Activated CD4-positive, alpha-beta memory T cell treated with anti-CD3 and anti-CD28 coated beads for 36 hours (primary cell): ENCODE measurements around the gene ANKMY1. TPM values are rescaled to one million over a fixed set of nuclear protein-coding genes. Genes with fewer than 3 reads are reported as not detected.
A peak's percentile ranks its signal among the peaks of the same experiment; 100 is the strongest.

Source experiments
- CTCF ChIA-PET: fragments of 350-600 bp; sonication (Branson Sonifier 250); formaldehyde crosslinking; loops from one replicate; lab custom pipeline; 2021; ENCODE audit warnings: antibody characterized with exemption, inconsistent platforms; lab: Charles Lee
- POLR2A ChIA-PET: fragments of 350-600 bp; sonication (Branson Sonifier 250); formaldehyde crosslinking; loops from one replicate; lab custom pipeline; 2021; ENCODE audit warnings: antibody characterized with exemption; lab: Charles Lee
- DNase-seq: peaks from one replicate; pipeline ENCODE4 v3.0.0-alpha.2; 2020
- H3K27ac Mint-ChIP-seq: one replicate; pipeline ENCODE4 v1.8.0; 2021; ENCODE audit warnings: mixed read lengths
- H3K27me3 Mint-ChIP-seq: one replicate; pipeline ENCODE4 v1.8.0; 2021; ENCODE audit warnings: mixed read lengths
- H3K36me3 Mint-ChIP-seq: one replicate; pipeline ENCODE4 v1.8.0; 2021; ENCODE audit warnings: mixed read lengths
- H3K4me1 Mint-ChIP-seq: one replicate; pipeline ENCODE4 v1.8.0; 2021; ENCODE audit warnings: low read depth, mixed read lengths
- H3K4me3 Mint-ChIP-seq: one replicate; pipeline ENCODE4 v1.8.0; 2021; ENCODE audit warnings: mild to moderate bottlenecking, mixed read lengths
- H3K9me3 Mint-ChIP-seq: one replicate; pipeline ENCODE4 v1.8.0; 2021; ENCODE audit warnings: mixed read lengths
- intact Hi-C: fragments of 100-400 bp; cut with micrococcal nuclease; formaldehyde crosslinking; loops from one replicate; pipeline ENCODE4 v1.15.1; 2023
- total RNA-seq, 2 experiments: library from RNA; stranded (reverse); gene quantifications; one replicate each; pipeline ENCODE4 v1.2.3, GENCODE V29; 2021

ANKMY1 gene
- total RNA-seq, 2 experiments from 2014 or later = 18.4 to 19.1 TPM

DNA sequence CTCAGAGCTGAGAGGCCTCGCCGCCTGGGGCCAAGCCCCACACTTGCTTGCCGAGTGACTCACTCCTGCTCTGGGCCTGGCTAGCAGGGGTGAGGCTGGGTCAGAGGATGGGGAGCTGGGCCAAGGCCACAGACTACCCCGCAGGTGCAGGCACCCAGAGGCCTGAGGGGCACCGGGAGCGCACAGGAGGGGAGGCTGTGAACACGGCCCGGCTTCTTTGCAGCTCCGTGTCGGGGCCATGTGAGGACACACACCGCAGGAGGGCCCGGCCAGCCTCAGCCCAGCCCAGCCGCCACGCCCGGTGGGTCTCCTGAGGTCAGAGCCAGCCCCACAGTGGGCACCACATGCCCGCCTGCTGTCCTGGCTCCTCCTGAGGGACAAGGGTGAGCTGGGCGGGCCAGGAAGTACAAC, 113.9 kb downstream of the ANKMY1 start:
- peaks cover under 1% of the 10 kb centered on the region for H3K27me3 Mint-ChIP-seq
- no peak overlapping the region for H3K4me3 Mint-ChIP-seq
- no peaks in the 10 kb centered on the region for H3K4me1 Mint-ChIP-seq
- H3K9me3 Mint-ChIP-seq = no peaks in the 10 kb centered on the region
- no peak for DNase-seq
- ChIA-PET CTCF (no interaction called here), POLR2A (no interaction called here)
- intact Hi-C loops = no loop called here
- no peak overlapping the region for H3K27ac Mint-ChIP-seq
- no peaks in the 10 kb centered on the region for H3K36me3 Mint-ChIP-seq

DNA sequence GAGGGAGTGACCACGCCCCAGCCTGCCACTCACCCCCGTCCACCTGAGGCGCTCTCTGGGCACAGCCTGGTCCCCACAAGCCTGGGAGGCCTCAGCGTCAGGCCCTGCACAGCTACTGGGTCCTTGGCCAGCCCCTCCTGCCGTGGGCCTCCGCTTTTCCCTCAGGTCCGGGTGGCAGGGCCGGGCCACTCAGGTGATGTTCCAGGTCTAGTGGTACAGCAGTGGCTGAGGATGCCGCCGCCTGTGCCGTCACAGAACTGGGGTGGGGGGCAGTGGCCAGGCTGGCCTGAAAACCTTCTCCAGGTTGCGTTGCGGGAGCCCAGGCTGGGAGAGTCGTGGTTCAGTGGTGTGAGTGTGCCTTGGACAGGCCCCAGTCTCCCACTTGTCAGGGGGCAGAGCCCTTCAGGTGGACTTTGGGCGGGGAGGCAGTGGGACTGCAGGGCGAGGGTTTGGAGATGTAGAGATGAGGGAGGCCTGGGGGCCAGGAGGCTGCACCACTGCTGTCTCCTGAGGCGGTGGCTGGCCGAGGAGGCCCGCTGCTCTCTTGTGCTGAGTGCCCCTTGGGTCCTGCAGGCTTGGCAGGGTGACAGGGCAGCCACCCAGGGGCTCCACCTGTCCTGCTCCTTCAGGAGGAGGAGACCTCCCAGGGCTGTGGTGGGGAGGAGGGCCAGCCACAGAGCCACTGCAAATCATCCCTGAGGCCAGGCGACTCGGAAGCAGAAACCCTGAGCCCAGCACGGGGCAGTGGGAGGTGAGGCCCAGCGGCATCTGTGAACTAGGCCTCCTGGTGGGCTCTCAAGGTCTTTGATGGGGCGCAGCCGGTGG, 114.7 kb downstream of the ANKMY1 start:
- H3K36me3 Mint-ChIP-seq = no peaks in the 10 kb centered on the region
- H3K4me1 Mint-ChIP-seq = peaks cover under 1% of the 10 kb centered on the region
- H3K27ac Mint-ChIP-seq = no peak overlapping the region
- H3K9me3 Mint-ChIP-seq = no peaks in the 10 kb centered on the region
- POLR2A ChIA-PET = no interaction called here
- peaks cover 3% of the 10 kb centered on the region for H3K27me3 Mint-ChIP-seq
- DNase-seq = no peak
- CTCF ChIA-PET = no interaction called here
- no peak overlapping the region for H3K4me3 Mint-ChIP-seq
- intact Hi-C loops = no loop called here

DNA sequence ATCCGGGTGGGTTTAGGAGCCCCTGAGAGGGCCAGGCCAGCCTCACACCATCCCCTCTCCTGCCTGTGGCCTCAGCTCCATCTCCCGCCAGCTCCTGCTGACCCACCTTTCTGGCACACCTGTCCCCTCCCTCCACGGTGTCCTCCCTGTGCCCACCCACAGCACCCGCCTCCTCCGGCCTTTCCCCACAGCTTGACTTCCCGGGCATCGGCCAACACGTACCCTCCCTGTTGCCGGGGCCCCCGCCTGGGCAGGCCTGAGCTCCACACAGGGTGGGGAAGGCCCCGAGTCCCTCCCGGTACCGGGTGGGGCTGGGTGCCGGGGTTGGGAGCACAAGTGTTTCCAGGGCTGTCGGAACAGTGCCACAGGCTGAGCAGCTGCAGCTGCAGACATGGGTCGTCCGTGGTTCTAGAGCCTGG, 115.8 kb downstream of the ANKMY1 start:
- H3K27me3 Mint-ChIP-seq = peaks cover 13% of the 10 kb centered on the region
- ChIA-PET POLR2A (no interaction called here), CTCF (no interaction called here)
- H3K27ac Mint-ChIP-seq = no peak overlapping the region
- peaks cover 6% of the 10 kb centered on the region for H3K4me1 Mint-ChIP-seq
- H3K36me3 Mint-ChIP-seq = no peaks in the 10 kb centered on the region
- no peak overlapping the region for H3K4me3 Mint-ChIP-seq
- DNase-seq = no peak
- no peaks in the 10 kb centered on the region for H3K9me3 Mint-ChIP-seq
- intact Hi-C loops = no loop called here

DNA sequence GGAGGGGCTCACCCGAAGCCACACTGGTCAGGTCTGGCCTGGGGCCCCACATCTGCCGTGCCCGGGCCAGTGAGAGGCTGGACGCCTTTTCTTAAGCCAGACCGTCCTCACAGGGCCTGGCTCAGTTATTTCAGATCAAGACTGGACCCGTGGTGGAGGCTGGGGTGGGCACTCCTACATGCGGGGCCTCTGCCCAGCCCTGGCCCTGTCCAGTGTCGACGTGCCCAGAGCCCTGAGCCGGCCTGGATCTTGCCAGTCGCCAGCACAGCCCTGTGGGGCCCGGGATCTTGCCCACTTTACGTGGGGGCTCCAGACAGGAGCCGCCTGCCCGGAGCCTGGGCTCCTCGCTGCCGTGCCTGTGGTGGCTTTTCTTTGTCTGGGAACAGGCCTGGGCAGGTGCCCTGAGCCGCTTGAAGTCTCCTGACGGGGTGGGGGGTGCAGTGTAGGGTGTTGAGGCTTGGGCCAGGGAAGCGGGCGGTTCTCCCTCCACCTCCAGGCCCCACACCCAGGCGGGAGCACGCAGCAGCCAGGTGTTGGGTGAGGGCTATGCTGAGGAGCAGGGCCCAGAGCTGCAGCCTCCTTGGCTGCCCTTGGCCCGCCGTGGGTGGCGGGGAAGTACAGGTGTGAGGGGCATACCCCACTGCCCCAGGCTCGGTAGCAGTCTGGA, 116.3 kb downstream of the ANKMY1 start:
- peaks cover 15% of the 10 kb centered on the region for H3K27me3 Mint-ChIP-seq
- H3K27ac Mint-ChIP-seq = no peak overlapping the region
- CTCF ChIA-PET = no interaction called here
- no peaks in the 10 kb centered on the region for H3K9me3 Mint-ChIP-seq
- no peak overlapping the region for H3K4me3 Mint-ChIP-seq
- intact Hi-C loops = no loop called here
- no peak for DNase-seq
- H3K36me3 Mint-ChIP-seq = no peaks in the 10 kb centered on the region
- POLR2A ChIA-PET = no interaction called here
- H3K4me1 Mint-ChIP-seq = peaks cover 6% of the 10 kb centered on the region

DNA sequence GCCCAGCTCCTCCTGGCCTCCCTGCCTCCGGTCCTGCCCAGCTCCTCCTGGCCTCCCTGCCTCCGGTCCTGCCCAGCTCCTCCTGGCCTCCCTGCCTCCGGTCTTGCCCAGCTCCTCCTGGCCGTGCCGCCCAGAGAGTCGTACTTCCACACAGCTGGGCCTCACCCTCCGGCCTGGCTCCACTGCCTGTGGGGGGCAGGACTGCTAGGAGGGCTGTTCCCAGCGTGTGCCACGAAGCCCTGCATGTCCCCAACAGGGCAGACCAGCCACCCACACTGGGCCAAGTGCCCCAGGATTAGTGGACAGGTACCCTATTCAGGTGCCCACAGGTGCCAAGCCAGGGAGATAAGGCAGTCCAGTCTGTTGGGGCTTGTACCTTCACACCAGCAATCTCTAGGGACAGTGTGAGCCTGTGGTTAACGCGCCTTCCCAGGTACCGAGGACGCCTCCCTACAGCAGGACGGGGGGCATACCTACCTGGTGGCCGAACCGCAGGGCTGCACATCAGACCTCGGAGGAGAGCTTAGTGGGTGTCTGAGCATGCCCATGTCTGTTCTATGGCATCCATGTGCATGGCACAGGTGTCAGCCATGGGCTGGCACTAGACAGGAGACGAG, 117.0 kb downstream of the ANKMY1 start:
- ChIA-PET POLR2A (no interaction called here), CTCF (no interaction called here)
- peaks cover 15% of the 10 kb centered on the region for H3K27me3 Mint-ChIP-seq
- intact Hi-C loops = no loop called here
- H3K4me3 Mint-ChIP-seq = no peak overlapping the region
- no peak overlapping the region for H3K27ac Mint-ChIP-seq
- H3K4me1 Mint-ChIP-seq = peaks cover 6% of the 10 kb centered on the region
- no peaks in the 10 kb centered on the region for H3K36me3 Mint-ChIP-seq
- no peaks in the 10 kb centered on the region for H3K9me3 Mint-ChIP-seq
- DNase-seq = no peak

DNA sequence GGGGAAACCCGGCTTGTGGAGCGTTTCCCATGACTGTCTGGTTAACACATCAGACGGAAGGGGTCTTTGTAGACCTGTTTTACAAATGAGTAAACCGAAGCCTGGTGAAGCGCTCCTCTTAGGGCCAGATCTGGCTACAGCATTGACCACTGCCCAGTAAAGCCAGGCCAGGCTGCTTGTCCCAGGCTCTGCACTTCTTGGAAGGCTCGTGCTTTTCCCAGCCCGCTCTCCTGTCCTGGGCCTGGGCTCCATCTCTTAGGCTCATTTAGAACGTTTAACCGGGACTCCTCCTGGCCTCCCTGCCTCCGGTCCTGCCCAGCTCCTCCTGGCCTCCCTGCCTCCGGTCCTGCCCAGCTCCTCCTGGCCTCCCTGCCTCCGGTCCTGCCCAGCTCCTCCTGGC, 117.5 kb downstream of the ANKMY1 start:
- H3K27ac Mint-ChIP-seq = no peak overlapping the region
- H3K9me3 Mint-ChIP-seq = no peaks in the 10 kb centered on the region
- intact Hi-C loops = no loop called here
- no peak overlapping the region for H3K4me3 Mint-ChIP-seq
- POLR2A ChIA-PET = no interaction called here
- CTCF ChIA-PET = interaction anchor here (1.9 kb wide), 1 partner anchor 208 kb away, joined by 24 read pairs; no protein-coding TSS in a partner anchor
- peaks cover 6% of the 10 kb centered on the region for H3K4me1 Mint-ChIP-seq
- DNase-seq = no peak
- no peaks in the 10 kb centered on the region for H3K36me3 Mint-ChIP-seq
- peaks cover 15% of the 10 kb centered on the region for H3K27me3 Mint-ChIP-seq

DNA sequence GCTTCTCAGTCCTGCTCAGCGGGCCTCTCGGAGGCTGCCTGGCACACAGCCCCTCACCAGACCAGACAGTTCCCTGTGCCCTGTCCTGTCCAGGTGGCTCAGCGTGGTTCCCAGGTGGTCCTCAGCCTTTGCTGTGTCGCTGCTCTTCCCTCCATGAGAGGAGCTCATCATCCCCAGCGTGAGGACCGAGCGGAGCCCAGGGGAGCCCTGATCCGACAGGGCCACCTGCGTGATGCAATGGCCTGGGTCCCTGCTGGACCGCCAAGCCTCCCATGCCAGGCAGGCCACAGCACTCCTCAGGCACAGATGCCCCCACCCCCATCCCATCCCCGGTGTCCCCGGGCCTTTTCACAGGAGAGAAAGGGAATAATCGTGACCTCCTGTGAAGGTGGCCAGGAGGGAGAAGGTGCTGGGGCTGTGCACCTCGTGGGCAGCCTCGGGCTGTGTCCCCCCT, 118.1 kb downstream of the ANKMY1 start:
- Mint-ChIP-seq H3K27me3 (peaks cover 15% of the 10 kb centered on the region), H3K4me1 (peaks cover 7% of the 10 kb centered on the region), H3K4me3 (no peak overlapping the region), H3K9me3 (no peaks in the 10 kb centered on the region), H3K36me3 (no peaks in the 10 kb centered on the region), H3K27ac (no peak overlapping the region)
- POLR2A ChIA-PET = no interaction called here
- CTCF ChIA-PET = interaction anchor here (1.2 to 1.9 kb wide), 3 partner anchors 24 to 208 kb away, joined by 3 to 24 read pairs (median 5); no protein-coding TSS in a partner anchor
- DNase-seq = no peak
- intact Hi-C loops = no loop called here

DNA sequence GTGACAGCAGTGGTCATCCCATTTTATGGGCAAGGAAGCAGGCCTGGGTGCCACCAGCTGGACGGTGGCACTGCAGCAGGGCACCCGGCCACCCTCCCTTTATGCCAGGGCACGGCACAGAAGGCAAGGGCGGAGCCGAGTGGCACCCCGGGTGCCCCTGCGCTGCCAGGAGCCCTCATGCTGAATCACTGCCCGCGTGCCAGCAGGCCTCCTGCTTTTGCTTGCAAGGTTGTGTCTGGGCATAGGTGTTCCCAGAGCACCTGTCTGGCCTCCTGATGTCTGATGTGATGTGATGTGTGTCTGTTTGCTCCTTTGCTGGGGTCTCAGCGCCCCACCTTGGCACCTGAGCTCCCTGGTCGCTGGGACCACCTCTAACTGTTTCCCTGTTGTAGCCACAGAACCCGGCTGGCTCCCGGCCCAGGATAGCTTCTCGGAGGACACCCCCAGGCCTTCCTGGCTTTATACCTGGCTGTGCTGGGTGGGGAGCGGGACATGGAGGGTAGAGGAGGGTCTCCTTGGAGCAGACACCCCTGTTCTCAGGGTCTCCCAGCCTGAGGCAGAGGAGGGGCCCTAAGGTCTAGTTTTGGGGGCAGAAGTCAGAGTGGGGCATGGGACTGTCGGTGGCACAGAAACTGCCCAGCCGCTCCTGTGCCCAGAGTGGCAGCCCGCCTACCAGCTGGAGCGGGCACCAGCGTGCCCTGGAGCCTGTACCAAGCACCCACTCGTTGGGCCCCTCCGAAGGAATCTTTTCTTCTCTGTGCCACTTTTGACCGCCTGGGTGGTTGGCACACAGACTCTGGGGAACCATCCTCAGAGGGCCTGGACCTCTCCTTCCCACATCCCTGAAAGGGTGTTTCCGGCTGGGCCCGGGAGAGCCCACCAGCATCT, 118.7 kb downstream of the ANKMY1 start:
- Mint-ChIP-seq H3K36me3 (no peaks in the 10 kb centered on the region), H3K27me3 (peaks cover 15% of the 10 kb centered on the region), H3K9me3 (no peaks in the 10 kb centered on the region), H3K4me3 (no peak overlapping the region), H3K27ac (no peak overlapping the region), H3K4me1 (peaks cover 11% of the 10 kb centered on the region)
- ChIA-PET CTCF (interaction anchor here (0.7 to 1.9 kb wide), 6 partner anchors 23 to 207 kb away, joined by 3 to 24 read pairs (median 4); no protein-coding TSS in a partner anchor), POLR2A (no interaction called here)
- intact Hi-C loops = loop anchor here (1.0 kb wide), 2 partner anchors 206 to 289 kb away; no protein-coding TSS in a partner anchor
- DNase-seq = no peak

DNA sequence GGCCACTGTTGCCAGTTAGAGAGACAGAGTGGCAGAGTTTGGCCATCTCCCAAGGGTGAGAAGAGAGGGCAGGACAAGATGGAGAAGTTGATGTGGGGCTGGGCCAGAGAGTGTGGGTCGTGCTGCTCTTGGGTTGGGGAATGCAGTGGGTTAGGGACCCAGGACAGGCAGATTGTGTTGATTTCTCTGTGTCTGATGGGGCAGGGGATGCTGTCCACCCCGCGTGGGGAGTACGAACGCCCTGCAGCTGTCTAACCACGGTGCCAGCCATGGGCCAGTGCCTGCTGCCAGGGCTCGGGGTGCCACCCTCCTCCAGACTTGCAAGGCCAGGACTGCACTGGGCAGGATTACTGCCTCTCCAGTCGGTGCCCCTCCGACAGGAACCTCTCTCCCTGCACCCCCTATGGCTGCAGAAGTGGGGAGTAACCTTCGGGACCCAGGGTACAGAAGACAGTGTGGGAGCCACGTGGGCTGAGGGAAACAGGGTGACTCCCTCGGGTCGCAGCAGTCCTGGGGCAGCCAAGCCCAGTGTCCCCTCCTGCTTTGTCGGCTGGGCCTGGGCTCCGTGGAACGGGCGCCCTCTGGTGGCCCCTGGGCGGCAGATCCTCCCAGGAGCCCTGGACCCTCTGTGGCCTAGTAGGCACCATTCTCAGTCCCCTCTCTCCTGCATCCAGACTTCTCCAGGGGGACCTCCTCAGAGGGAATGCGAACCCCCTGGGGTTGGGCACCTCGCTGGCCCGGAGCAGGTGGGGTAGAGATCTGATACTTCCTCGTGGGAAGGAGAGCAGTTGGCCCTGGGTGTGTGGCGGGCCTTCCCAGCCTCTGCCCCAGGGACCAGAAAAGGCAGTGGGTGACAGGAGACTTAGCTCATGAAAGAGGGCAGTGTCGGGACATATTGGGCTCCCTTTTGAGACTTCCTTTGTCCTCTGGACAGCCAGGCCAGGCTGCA, 119.7 kb downstream of the ANKMY1 start:
- Mint-ChIP-seq H3K9me3 (no peaks in the 10 kb centered on the region), H3K4me1 (peaks cover 14% of the 10 kb centered on the region), H3K36me3 (no peaks in the 10 kb centered on the region), H3K27ac (no peak overlapping the region), H3K27me3 (peaks cover 19% of the 10 kb centered on the region), H3K4me3 (no peak overlapping the region)
- ChIA-PET POLR2A (no interaction called here), CTCF (interaction anchor here (0.7 to 1.9 kb wide), 6 partner anchors 23 to 206 kb away, joined by 3 to 24 read pairs (median 4); no protein-coding TSS in a partner anchor)
- DNase-seq = peak; percentile 75
- intact Hi-C loops = loop anchor here (1.0 kb wide), 2 partner anchors 205 to 288 kb away; no protein-coding TSS in a partner anchor

DNA sequence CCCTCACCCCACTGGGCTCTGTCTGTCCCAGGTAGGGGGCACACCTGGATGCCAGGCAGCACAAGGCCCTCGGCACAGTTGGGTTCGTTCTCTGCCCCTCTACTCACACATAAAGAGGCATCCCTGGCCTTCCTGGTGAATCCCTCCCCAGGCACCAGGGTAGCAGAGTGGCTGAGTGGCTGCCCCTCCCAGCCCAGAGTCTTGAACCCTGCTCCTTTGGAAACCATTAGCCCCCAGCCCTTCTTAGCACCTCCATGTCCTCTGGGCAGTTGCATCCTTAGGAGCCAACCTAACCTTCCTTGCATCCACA, 120.3 kb downstream of the ANKMY1 start:
- H3K4me3 Mint-ChIP-seq = no peak overlapping the region
- intact Hi-C loops = no loop called here

More for the DNA sequence above, 120.3 kb downstream of the ANKMY1 start:
- CTCF ChIA-PET = no interaction called here
- Mint-ChIP-seq H3K4me1 (peaks cover 14% of the 10 kb centered on the region), H3K9me3 (no peaks in the 10 kb centered on the region), H3K27ac (no peak overlapping the region), H3K36me3 (no peaks in the 10 kb centered on the region), H3K27me3 (peaks cover 22% of the 10 kb centered on the region)
- POLR2A ChIA-PET = no interaction called here
- DNase-seq = no peak
